HG03469 (cell line): Measurements from ENCODE around the gene LPAR1.

ENCODE experiments used
- ATAC-seq: cut with Tn5 transposase; IDR thresholded peaks from one replicate; pipeline ENCODE4 v1.9.1; 2021; ENCODE audit warnings: mild to moderate bottlenecking, moderate library complexity, moderate number of reproducible peaks; ENCODE audit not compliant: unreplicated experiment

The LPAR1 gene

DNA sequence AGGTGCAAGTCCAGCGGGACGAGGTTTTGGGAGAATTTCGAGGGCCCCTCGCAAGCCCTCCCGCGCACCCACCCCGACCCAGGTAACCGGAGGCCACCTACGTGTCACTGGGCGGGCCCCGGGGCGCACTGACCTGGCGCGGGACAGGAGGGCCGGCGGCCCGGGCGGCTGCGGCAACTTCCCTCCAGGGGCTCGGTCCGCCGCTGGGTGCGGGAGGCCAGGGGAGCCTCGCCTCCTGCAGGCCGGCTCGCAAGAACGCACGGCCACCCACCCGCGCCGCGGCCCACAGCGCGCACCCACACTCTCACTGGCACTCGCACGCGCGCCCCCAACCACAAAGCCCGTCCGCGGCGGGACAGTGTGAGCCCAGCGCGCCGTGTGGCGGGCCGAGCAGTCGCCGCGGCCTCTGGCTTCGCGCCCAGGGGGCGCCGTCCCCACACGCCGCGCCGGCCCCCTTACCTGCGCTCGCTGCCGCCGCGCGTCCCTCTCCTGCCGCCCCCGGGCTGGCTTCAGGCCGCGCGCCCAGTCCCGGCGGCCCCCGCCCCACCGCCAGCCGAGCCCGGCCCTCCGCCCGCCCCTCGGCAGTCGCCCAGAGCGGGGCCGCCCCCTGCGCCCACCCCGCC is 451 bp downstream of the LPAR1 start:
- ATAC-seq: no peak

DNA sequence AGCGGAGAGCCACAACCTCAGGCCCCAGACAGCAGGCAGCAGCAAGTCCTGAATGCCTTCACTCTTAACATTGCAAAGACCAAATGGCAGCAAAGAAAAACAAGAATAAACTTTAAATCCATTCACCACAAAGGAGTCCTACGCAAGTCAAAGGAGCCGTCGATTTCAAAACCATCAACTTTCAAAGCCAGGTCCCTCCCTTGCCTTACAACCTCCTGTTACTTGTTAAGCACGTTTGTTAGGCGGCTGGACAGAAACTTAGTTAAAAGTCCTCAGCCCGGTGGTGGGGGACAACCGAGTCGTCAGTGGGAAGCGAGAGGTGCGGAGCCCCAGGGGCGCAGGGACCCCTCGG is 938 bp downstream of the LPAR1 start:
- no peak for ATAC-seq

DNA sequence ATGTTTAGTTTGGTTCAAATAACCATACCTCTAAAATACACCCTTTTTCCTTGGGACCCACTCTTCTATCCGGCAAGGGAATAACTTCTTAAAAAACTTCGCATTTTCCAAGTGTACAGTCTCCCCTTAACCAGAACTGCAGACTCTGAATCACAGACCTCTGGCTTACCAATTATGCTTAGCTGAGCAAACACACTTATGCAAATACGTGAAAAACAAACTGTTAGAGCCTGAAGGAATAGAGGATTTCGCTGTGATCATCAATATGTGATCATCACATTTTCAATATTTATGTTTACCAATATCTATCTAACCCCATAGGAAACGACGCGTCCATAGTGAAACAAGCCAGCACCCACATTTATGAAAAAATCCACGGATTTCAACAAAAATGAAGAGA is 1.3 kb downstream of the LPAR1 start:
- ATAC-seq: no peak

DNA sequence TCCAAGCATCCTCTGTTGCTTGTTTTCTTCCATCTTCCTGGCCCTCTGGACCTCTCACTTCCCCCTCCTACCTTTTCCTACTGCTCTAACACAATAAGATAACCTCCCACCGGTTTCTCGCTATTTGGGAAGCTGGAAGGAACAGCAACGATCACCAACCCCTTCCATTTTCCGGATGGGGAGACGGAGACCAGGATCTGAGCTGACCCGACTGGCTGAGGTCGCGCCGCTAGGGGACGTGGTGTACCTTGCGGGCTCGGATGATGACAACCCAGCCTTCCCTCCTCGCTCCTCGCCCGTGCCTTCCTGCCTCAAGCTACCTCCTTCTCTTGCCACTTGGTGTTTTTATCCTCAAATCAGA is 1.9 kb downstream of the LPAR1 start:
- no peak for ATAC-seq

DNA sequence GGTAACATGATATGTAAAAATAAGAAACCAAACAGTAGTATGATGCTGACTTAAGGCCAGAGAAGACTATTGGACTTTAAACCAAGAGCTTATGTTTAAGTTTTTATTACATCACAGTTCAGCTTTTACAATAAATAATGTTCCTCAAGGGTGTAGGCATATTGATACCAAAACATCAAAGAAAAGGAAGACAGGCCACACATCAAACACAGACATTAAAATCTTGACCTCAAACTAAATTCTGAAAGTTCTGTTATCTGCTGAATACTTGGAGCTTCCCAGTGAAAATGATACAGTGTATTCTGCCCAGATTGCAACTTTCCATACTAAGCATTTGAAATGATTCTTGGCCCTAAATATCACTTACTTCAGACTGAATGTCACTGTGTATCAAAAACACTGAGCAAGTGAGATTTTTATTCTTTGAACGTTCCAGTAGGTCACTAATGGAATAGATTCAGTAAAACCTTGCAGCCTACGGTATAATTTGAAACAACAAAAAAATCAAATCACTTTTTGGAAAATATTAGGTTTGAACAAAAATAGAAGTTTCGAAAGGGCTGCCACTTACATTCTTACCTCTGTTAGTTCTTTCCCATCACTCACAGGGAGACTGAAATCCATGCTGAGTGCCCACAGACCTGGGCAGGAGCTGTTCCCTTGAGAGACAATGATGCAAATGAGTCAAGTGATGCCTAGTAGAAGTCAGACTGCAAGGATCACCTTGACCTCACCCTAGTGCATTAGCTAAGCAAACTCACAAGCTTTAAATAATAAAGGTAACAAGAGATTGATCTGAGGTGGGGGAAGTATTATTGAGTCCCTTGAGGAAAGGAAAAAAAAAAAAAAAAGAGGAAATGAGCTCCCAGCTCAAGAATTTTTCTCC is 2.5 kb downstream of the LPAR1 start:
- no peak for ATAC-seq

DNA sequence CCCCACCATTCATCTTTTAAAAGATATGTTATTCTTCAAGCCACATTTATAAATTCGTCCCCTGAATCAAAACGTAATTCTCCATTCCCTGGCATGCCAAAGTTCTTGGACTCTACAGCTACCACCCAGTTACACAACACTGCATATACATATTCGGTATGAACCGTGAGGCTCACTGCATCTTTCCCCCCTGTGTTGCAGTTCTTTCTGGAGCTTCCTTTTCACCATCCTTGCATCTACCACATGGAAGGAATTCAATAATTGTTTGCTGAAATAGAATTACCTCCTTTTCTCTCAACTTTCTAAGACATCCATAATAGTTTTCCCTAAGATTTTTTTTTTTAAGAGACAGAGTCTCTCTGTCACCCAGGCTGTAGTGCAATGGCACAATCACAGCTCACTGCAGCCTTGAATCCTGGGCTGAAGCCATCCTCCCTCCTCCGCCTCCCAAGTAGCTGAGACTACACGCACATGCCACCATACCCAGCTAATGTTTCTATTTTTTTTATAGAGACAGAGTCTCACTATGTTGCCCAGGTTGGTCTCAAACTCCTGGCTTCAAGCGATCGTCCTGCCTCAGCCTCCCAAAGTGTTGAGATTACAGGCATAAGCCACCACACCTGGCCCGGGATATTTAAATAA is 3.3 kb downstream of the LPAR1 start:
- ATAC-seq: no peak

DNA sequence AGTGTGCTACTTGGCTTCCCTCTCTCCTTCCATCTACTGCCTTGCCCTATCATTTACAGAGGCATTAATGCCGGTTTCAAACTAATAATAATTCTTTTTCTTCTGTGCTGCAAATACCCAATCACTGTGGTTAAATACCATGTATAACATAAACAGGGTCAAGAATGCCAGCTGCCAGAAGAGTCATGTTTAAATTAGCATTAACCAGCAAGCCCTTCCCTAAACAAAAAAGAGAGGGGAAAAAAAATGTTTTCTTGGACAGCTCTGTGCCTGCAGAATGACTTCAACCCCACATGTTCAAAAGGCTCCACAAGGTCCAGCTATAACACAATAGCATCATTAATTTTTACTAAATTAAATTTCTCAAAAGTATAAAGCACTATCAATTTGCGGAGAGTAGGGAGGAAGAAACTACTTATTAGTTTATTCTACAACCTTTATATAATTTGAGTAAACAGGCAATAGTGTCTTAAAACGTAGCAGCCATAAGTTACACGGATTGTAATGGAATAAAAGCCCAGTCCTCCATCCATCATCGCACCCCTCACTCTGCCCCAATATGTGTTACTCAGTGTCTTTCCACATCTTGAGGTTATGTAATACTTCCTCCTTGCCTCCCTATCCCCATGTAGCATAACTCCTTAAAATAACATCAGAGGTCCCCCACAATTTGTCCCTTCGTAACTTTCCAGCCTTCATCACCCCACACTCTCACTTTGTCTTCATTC is 3.9 kb downstream of the LPAR1 start:
- no peak for ATAC-seq

DNA sequence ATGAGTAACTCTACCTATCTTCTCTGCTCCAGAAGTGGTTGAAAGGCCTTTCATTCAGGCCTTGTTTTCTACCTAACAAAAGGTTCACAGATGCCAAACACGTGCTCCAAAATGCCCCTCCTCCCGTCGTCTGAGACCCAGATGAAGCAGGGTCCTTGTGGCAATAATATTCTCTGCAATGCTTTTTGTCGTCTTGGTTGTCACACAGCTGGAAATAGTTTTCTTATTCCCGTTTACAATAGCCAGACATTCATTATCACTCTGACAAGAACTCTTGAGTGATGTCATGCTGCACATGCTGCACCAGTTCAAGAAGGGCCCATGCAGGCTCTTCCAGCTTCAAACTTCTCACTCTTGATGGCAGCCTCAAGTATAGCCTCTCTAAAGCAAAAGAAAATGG is 7.8 kb downstream of the LPAR1 start:
- no peak for ATAC-seq

DNA sequence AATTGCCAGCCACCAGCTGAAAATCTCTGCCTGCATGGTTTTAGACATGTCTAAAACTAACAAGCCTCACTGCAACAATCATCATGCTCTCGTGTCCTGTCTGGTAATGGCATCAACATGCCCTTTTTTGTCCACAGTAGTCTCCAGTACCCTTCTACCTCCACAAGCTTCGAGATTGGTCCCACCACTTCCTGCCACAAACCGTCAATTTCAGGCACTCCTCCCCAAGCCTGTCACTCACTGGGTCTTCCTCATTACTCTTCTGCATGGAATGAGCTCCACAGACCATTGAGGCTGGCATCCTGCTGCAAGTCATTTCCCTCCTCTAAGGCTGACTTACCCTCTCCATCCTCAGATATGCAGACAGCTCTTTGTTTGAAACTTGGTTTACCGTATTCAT is 9.0 kb downstream of the LPAR1 start:
- no peak for ATAC-seq

DNA sequence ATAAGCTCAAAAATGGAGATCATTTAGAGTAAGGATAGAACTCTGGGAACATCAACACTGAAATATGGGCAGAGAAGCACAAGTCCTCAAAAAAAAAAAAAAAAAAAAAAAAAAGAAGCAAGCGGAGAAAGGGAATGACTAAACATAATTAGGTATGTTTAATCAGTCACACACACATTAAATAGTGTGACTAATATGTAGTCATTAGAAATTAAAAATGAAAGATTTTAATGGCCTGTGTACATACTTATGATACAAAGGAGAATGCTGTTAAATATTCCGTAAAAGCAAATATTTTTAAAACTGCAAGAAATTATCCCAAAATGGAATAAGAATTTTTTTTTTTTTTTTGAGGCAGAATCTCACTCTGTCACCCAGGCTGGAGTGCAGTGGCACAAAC is 10.5 kb downstream of the LPAR1 start:
- no peak for ATAC-seq

DNA sequence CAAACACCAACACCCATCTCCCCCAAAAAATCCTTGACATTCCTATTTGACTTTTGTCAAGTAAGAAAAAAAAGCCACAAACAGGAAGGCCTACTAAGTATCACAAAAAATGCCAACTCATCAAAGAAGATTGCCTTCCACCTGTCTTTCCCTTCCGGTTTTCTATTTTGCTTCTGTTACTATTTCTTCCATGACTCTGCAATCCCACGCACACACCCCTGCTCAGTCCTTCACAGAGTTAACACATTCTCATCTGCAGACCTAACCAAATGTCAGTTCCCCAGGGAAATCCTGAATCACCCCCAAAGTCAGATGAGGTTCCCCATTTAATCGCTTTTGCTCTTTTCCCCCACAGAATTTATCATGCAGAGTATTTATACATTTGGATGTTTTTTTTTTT is 15.1 kb downstream of the LPAR1 start:
- ATAC-seq: no peak

DNA sequence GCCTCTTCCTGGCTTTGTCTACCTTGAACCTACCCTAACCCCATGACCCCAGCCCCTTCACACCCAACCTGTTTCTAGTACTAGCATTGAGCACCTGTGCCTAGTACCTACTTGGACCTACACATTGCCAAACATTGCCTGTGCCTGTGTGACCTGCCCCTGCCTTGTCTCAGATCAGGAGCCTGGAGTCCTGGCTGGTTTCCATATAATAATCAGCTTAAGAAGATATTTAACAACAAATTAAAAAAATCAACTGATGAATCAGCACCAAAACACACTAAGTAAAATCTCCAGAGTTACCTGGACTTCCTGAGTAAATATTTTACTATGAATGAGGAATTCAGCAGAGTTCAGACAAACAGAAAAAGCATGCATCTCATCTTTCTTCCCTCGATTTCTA is 17.7 kb downstream of the LPAR1 start:
- ATAC-seq: no peak

DNA sequence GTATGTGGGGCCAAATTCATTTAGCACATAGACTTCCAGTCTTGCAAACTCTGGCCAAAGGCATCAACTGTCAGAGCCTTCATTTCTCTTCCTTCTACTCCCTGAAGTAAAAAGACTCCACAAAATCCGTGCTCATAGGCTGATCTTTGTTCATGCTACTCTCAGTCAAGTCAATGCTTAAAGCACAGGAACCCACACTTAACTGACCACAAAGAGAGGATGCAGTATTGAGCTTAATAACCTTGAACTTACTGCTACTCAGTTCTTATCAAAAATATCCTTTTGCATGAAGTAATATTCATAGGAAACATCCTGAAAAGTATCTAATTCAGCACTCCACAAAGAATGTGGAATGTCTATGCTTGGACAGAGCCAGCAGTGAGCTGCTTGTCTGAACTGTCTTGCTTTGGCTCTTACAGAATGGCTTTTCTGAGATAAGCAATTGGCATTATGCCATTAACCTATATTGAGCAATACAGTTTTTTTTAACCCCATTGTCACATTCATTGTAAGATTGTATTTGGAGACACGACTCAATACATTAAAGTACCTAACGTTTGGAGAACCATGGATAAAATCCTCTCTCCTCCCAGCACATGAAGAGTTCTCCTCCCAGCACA is 21.7 kb downstream of the LPAR1 start:
- no peak for ATAC-seq

DNA sequence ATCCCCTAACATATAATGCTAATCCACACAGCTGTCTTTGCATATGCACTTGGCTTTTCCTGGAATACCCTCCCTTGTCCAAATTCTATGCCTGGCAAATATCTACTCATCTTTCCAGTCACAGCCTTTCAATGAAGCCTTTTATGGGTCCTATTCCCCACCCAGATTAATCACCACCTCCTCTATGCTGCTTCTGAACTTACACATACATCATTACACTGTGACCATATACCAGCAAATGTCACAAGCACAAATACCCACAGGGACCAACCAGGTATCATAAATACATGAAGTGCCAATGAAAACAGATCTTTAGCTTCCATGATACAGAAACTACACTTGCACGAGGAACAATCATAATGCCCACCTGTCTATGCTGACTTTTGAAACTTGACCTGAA is 22.3 kb downstream of the LPAR1 start:
- ATAC-seq: no peak

DNA sequence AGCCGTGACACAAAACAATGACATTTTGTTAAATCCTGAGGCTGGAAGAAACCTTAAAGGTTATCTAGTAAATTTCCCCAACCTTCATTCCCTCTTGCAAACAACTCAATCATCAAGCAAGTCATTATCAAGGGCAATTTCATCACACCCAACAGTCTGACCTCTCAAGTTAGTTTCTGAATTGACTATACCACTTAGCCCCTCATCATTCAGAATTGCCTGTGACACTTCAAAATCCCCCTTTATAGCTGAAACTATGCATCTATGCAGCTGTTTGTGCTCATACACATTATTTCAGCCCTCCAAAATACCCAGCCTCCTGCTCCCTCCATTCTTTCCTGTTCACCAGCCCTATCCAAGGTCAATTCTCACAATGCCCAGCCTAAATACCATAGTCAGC is 24.6 kb downstream of the LPAR1 start:
- no peak for ATAC-seq

DNA sequence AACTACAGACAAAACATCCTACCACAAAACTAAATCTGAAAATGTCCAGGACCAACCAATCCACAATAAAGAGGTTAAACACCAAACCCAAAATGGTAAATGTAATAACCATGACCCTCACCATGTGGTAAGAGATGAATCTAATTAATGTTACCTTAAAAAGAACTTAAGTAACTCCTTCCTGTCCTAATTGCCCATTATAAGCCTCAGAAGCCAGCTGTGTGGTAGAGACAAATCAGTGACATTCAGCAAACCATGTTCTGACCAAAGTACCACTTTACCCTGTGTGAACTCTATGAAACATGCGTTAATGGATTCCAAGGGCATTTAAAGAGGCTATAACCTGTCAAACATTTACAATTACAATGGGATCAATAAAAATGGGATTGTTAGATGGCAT is 25.0 kb downstream of the LPAR1 start:
- no peak for ATAC-seq

DNA sequence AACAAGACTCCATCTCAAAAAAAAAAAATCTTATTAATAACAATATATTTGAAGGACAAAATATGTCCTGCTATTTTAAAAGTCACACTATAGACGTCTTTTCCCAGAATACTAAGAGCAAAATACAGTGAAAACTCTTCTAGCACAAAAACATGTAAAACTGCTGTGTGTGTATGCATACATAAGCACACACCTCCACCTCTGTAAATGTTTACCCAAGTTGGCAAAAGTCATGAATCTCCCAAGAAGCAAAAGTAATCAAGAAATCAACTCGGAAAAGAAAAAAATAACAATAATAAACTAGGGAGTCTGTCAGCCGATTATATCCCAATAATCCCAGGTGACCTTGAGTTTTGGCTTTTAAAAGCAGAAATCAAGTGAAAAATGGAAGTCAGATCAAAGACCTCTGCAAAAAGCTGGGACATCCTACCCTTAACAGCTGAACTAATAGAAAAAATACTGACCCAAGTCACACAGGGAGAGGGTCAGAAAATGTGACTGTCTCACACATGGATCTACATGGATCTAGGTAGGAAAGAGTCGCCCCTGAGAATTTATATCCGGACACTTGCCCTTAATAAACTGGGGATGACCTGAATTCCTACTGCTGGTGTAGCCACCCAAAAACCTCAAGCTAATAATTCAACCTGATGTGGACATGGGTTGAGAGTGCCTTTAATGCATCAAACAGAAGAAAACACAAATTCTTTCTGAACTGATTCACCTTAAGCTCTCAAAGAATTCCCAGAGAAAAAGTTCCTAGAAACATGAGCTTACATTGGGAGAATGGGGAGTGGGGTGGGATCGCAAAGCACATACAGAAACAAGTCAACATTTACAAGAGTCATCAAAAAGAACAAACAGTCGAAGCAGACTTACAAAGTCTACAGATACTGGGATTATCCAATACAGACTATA is 29.9 kb downstream of the LPAR1 start:
- no peak for ATAC-seq

DNA sequence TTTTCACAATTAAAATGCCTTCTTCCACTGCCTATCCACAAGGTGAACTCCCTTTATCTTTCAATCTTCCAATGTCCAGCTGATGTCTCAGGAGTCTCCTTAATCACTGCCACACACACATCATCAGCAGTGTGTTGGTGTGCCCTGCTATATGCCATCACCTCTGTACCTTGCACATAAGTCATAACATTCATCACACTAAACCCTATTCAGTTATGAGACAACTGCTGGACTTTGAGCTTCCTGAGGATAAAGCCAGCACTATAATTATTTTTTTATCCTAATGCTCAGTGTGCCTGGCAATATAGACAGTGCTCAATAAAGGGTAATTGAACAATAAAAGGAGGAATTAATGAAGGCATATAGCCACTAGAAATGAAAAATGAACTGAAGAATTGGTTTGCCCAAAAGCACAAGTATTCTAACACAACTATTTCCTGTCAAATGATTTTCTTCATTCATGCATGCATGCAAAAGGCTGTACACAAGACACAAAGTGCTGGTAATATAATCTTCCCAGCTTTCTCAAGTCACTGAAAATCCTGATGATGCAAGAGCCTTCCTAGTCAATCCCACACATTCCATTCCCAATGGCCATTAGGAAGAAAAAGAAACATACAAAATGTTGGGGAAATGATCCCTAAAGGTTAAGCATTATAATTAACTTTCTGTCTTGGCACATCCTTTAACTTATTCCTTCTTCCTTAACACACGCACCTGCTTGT is 32.4 kb downstream of the LPAR1 start:
- no peak for ATAC-seq

DNA sequence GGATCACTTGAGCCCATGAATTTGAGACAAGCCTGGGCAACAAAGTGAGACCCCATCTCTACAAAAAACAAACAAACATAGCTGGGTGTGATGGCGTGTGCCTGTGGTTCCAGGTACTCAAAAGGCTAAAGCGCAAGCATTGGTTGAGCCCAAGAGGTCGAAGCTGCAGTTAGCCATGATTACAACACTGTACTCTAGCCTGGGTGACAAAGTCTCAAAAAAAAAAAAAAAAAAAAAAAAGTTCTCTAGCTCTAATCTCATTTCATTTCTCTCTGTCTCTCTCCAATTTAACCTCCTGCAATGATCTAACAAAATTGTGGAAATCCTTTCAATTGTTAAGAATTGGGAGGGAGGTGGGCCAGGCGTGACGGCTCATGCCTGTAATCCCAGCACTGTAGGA is 33.3 kb downstream of the LPAR1 start:
- no peak for ATAC-seq
